GM18511 (cell line): ENCODE results near the gene POP7.
"Not testable (repeated sequence)": the region's sequence is repeated elsewhere in the genome, so short reads cannot be mapped to it uniquely, and the experiment has no call there.

ENCODE experiments used
- ATAC-seq: cut with Tn5 transposase; IDR thresholded peaks from one replicate; pipeline ENCODE4 v1.9.1; 2021; ENCODE audit warnings: mild to moderate bottlenecking, moderate library complexity; ENCODE audit not compliant: unreplicated experiment

The POP7 gene

GRCh38 chr7:100721505-100721812 lies 15.5 kb downstream of the POP7 start:
- no peak for ATAC-seq

- ATAC-seq, result no peak
These were observed 16.7 kb downstream of the POP7 start for GRCh38 chr7:100722480-100723212.

- no peak for ATAC-seq
These were observed 17.9 kb downstream of the POP7 start for GRCh38 chr7:100723732-100724275.

GRCh38 chr7:100724364-100724763 lies 18.4 kb downstream of the POP7 start:
- not testable (repeated sequence) for ATAC-seq

- ATAC-seq, result no peak
These were observed 21.3 kb downstream of the POP7 start for GRCh38 chr7:100726996-100727761.

GRCh38 chr7:100728196-100728595 lies 22.3 kb downstream of the POP7 start:
- ATAC-seq, result no peak

- ATAC-seq, result no peak
These were observed 24.3 kb downstream of the POP7 start for GRCh38 chr7:100730136-100730800.

- no peak for ATAC-seq
These were observed 26.2 kb downstream of the POP7 start for GRCh38 chr7:100731937-100732636.

GRCh38 chr7:100735730-100736129 lies 29.8 kb downstream of the POP7 start:
- ATAC-seq, result no peak

GRCh38 chr7:100736671-100737070 lies 30.8 kb downstream of the POP7 start:
- no peak for ATAC-seq

- no peak for ATAC-seq
These were observed 34.0 kb downstream of the POP7 start for GRCh38 chr7:100739934-100740333.

GRCh38 chr7:100744605-100745004 lies 38.7 kb downstream of the POP7 start:
- ATAC-seq, result no peak

GRCh38 chr7:100745184-100745583 lies 39.3 kb downstream of the POP7 start:
- ATAC-seq, result no peak

- no peak for ATAC-seq
These were observed 47.1 kb downstream of the POP7 start for GRCh38 chr7:100752994-100753393.

GRCh38 chr7:100753750-100754149 lies 47.8 kb downstream of the POP7 start:
- no peak for ATAC-seq
